ENCODE data around the gene NAIF1. TPM values are rescaled to one million over a fixed set of nuclear protein-coding genes. Genes with fewer than 3 reads are reported as not detected.

The NAIF1 gene
- total and polyA plus RNA-seq, 10 of the 15 experiments (the other 5 are each of a cell fraction or from before 2014, with no cell fraction given), result 2.4 to 14.2 (median 7.1) TPM

DNA sequence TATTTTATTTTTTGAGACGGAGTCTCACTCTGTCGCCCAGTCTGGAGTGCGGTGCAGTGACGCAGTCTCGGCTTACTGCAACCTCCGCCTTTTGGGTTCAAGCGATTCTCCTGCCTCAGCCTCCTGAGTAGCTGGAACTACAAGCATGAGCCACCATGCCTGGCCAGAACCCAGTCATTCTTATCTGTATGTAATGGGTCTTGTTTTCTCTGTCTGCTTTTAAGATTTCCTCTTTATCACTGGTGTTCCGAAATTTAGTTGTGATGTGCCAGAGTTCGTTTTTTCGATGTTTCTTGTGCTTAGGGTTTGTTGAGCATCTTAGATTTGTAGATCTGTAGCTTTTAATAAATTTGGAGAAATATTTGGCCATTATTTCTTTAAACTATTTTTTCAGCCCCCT, 20.1 kb upstream of the NAIF1 start (continued):
- TF ChIP-seq, protein P1, sequence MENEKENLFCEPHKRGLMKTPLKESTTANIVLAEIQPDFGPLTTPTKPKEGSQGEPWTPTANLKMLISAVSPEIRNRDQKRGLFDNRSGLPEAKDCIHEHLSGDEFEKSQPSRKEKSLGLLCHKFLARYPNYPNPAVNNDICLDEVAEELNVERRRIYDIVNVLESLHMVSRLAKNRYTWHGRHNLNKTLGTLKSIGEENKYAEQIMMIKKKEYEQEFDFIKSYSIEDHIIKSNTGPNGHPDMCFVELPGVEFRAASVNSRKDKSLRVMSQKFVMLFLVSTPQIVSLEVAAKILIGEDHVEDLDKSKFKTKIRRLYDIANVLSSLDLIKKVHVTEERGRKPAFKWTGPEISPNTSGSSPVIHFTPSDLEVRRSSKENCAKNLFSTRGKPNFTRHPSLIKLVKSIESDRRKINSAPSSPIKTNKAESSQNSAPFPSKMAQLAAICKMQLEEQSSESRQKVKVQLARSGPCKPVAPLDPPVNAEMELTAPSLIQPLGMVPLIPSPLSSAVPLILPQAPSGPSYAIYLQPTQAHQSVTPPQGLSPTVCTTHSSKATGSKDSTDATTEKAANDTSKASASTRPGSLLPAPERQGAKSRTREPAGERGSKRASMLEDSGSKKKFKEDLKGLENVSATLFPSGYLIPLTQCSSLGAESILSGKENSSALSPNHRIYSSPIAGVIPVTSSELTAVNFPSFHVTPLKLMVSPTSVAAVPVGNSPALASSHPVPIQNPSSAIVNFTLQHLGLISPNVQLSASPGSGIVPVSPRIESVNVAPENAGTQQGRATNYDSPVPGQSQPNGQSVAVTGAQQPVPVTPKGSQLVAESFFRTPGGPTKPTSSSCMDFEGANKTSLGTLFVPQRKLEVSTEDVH (IDR thresholded peaks at IDR 0.05; ENCODE audit: low read depth, partially characterized antibody), result no peak
- no peak for TF ChIP-seq JUND (IDR thresholded peaks at IDR 0.05; ENCODE audit: low read depth, low read length)
- no peak for TF ChIP-seq EP300 (IDR thresholded peaks at IDR 0.05; ENCODE audit: borderline replicate concordance in 1 of 2, control insufficient read depth in 1 of 2, low read depth in 2 of 2, low read length in 2 of 2)
- no peak for TF ChIP-seq YBX1 (IDR thresholded peaks at IDR 0.05)
- no peak for TF ChIP-seq HDAC6 (IDR thresholded peaks at IDR 0.05; ENCODE audit: unreplicated experiment)
- TF ChIP-seq FOXM1 (IDR thresholded peaks at IDR 0.05; ENCODE audit: low read depth, low read length), result no peak
- TF ChIP-seq, protein P2, sequence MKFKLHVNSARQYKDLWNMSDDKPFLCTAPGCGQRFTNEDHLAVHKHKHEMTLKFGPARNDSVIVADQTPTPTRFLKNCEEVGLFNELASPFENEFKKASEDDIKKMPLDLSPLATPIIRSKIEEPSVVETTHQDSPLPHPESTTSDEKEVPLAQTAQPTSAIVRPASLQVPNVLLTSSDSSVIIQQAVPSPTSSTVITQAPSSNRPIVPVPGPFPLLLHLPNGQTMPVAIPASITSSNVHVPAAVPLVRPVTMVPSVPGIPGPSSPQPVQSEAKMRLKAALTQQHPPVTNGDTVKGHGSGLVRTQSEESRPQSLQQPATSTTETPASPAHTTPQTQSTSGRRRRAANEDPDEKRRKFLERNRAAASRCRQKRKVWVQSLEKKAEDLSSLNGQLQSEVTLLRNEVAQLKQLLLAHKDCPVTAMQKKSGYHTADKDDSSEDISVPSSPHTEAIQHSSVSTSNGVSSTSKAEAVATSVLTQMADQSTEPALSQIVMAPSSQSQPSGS (IDR thresholded peaks at IDR 0.05; ENCODE audit: low read length), result no peak
- TF ChIP-seq, protein P3, sequence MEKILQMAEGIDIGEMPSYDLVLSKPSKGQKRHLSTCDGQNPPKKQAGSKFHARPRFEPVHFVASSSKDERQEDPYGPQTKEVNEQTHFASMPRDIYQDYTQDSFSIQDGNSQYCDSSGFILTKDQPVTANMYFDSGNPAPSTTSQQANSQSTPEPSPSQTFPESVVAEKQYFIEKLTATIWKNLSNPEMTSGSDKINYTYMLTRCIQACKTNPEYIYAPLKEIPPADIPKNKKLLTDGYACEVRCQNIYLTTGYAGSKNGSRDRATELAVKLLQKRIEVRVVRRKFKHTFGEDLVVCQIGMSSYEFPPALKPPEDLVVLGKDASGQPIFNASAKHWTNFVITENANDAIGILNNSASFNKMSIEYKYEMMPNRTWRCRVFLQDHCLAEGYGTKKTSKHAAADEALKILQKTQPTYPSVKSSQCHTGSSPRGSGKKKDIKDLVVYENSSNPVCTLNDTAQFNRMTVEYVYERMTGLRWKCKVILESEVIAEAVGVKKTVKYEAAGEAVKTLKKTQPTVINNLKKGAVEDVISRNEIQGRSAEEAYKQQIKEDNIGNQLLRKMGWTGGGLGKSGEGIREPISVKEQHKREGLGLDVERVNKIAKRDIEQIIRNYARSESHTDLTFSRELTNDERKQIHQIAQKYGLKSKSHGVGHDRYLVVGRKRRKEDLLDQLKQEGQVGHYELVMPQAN (conservative IDR thresholded peaks at IDR 0.05), result no peak
- no peak for TF ChIP-seq ATF7 (IDR thresholded peaks at IDR 0.05; ENCODE audit: low read depth)
- TF ChIP-seq POLR2AphosphoS2 (IDR thresholded peaks at IDR 0.05; ENCODE audit: low read depth, low read length), result no peak
